Measurements from ENCODE around the gene UBE2Q2. TPM values are rescaled to one million over a fixed set of nuclear protein-coding genes. Genes with fewer than 3 reads are reported as not detected.

Gene UBE2Q2
- total and polyA plus RNA-seq, 9 of the 15 experiments (the other 6 are each of a cell fraction or from before 2014, with no cell fraction given): 6.2 to 24.0 (median 16.2) TPM

DNA sequence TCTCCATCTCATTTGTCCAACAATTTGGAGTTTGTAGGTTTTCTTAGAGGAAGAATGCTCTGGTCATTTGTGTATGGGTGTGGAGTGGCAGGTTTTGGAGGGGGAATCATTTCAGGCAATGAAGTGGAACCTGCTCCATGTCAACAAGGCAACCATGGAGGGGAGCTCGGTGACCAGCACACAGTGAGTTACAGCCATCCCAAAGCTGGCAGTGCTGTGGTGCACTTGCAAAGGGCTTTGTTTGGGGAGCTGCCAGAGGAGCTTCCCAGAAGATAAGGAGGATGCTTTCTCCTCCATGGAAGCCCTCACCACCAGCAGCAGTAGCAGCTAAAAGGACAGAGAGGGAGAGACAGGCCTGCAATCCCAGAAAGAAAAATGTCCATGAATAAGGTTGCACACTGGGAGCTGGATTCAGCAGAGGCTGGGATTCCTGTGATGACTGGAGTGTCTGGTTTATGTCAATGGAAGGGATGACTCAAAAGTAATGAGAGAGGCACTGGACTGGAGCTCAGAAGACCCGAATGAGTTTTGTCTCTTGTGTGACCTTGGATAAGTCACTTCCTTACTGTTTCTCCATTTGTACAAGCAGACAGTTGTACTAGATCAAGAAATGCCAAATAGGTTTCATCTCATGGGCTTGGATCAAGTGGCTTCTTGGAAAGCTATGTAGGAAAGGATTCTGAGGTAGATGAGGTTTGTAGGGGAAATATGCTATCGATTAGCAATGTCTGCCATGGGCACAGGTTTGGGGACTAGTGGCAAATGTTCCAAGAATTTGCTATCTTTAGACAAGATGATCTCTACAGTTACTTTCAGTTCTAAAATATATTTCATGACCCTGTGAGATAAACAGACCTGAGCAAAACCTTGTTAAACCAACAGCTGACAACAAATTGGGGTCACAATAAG is 27.2 kb upstream of the UBE2Q2 start (continued):
- TF ChIP-seq REST (IDR thresholded peaks at IDR 0.05; ENCODE audit: borderline replicate concordance) (0 out of 2 replicates have a peak, but pooled peaks have one; percentile 15), REST (CRISPR knock-in tag; IDR thresholded peaks at IDR 0.05; ENCODE audit: low read depth) (no peak), ID3 (CRISPR knock-in tag; IDR thresholded peaks at IDR 0.05) (no peak), ID3 (tag; IDR thresholded peaks at IDR 0.05) (no peak), ZBTB17 (CRISPR knock-in tag; IDR thresholded peaks at IDR 0.05) (peak; percentile 96), ZNF23 (CRISPR knock-in tag; IDR thresholded peaks at IDR 0.05) (peak; percentile 98)
- TF ChIP-seq, protein P1, sequence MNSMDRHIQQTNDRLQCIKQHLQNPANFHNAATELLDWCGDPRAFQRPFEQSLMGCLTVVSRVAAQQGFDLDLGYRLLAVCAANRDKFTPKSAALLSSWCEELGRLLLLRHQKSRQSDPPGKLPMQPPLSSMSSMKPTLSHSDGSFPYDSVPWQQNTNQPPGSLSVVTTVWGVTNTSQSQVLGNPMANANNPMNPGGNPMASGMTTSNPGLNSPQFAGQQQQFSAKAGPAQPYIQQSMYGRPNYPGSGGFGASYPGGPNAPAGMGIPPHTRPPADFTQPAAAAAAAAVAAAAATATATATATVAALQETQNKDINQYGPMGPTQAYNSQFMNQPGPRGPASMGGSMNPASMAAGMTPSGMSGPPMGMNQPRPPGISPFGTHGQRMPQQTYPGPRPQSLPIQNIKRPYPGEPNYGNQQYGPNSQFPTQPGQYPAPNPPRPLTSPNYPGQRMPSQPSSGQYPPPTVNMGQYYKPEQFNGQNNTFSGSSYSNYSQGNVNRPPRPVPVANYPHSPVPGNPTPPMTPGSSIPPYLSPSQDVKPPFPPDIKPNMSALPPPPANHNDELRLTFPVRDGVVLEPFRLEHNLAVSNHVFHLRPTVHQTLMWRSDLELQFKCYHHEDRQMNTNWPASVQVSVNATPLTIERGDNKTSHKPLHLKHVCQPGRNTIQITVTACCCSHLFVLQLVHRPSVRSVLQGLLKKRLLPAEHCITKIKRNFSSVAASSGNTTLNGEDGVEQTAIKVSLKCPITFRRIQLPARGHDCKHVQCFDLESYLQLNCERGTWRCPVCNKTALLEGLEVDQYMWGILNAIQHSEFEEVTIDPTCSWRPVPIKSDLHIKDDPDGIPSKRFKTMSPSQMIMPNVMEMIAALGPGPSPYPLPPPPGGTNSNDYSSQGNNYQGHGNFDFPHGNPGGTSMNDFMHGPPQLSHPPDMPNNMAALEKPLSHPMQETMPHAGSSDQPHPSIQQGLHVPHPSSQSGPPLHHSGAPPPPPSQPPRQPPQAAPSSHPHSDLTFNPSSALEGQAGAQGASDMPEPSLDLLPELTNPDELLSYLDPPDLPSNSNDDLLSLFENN (IDR thresholded peaks at IDR 0.05; ENCODE audit: low read depth in 2 of 2, low read length in 2 of 2): peak in 1 of 2 experiments; percentile 57; a peak in 1 of 4 replicates
- TF ChIP-seq, protein P2, sequence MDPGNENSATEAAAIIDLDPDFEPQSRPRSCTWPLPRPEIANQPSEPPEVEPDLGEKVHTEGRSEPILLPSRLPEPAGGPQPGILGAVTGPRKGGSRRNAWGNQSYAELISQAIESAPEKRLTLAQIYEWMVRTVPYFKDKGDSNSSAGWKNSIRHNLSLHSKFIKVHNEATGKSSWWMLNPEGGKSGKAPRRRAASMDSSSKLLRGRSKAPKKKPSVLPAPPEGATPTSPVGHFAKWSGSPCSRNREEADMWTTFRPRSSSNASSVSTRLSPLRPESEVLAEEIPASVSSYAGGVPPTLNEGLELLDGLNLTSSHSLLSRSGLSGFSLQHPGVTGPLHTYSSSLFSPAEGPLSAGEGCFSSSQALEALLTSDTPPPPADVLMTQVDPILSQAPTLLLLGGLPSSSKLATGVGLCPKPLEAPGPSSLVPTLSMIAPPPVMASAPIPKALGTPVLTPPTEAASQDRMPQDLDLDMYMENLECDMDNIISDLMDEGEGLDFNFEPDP (CRISPR knock-in tag; IDR thresholded peaks at IDR 0.05): no peak
- TF ChIP-seq, protein P3, sequence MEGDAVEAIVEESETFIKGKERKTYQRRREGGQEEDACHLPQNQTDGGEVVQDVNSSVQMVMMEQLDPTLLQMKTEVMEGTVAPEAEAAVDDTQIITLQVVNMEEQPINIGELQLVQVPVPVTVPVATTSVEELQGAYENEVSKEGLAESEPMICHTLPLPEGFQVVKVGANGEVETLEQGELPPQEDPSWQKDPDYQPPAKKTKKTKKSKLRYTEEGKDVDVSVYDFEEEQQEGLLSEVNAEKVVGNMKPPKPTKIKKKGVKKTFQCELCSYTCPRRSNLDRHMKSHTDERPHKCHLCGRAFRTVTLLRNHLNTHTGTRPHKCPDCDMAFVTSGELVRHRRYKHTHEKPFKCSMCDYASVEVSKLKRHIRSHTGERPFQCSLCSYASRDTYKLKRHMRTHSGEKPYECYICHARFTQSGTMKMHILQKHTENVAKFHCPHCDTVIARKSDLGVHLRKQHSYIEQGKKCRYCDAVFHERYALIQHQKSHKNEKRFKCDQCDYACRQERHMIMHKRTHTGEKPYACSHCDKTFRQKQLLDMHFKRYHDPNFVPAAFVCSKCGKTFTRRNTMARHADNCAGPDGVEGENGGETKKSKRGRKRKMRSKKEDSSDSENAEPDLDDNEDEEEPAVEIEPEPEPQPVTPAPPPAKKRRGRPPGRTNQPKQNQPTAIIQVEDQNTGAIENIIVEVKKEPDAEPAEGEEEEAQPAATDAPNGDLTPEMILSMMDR (IDR thresholded peaks at IDR 0.05 in 2 of 3, conservative IDR thresholded peaks at IDR 0.05 in 1 of 3; ENCODE audit: insufficient read depth in 2 of 3, low read depth in 1 of 3, low read length in 3 of 3): peak in 1 of 3 experiments; percentile 34; a peak in 2 of 6 replicates

Measured in K562 (cell line).